GM18526 (cell line): ENCODE measurements around the gene SMIM14.

ENCODE experiments used
- POLR2A ChIP-seq: IDR thresholded peaks from 3 replicates; pipeline ENCODE4 v1.6.1; 2011; ENCODE audit not compliant: insufficient read length; ENCODE audit errors: extremely low read depth

SMIM14 gene

DNA sequence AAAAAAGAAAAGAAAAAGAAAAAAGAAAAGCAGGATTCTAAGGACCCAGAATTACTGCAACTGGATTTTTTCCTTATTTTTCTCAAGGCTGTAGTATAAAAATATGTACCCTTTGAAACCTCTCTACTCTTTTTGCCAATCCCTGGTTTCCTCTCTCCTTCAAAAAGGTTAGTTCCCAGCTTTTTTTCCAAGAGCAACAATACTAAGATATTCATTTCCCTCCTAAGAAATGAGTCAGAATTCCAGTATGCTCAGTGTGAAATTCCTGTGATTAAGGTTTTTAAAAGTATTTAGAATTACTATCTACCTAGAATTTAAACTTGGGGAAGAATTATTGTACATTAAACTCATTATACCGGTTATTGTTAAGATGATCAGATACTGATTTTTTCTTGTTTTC is 22.0 kb downstream of the SMIM14 start:
- TF ChIP-seq POLR2A, result no peak

DNA sequence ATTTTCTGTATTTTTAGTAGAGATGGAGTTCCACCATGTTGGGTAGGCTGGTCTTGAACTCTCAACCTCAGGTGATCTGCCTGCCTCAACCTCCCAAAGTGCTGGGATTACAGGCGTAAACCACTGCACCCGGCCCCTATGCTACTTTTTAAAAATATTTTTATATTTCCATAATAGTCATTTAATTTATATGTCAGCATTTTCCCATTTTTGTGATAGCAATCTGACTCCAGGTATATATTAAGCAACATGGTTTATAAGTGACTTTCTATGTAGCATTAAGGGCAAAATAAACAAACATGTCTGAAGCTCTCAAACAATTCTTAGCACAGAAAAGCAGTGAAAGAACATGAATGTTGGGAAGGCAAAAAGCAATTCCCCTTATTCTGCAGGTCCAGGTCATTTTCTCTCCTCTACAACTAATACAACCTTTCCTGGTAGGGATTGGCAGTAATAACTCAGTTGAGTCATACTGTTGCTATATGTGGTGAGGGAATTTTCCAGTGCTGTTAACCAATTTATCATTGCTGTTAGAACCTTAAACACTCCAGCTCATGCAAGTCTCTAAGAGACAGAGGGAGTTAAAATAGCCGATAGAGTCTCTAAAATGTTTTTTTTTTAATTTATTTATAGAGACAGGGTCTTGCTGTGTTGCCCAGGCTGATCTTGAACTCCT is 24.0 kb downstream of the SMIM14 start:
- TF ChIP-seq POLR2A, result no peak

DNA sequence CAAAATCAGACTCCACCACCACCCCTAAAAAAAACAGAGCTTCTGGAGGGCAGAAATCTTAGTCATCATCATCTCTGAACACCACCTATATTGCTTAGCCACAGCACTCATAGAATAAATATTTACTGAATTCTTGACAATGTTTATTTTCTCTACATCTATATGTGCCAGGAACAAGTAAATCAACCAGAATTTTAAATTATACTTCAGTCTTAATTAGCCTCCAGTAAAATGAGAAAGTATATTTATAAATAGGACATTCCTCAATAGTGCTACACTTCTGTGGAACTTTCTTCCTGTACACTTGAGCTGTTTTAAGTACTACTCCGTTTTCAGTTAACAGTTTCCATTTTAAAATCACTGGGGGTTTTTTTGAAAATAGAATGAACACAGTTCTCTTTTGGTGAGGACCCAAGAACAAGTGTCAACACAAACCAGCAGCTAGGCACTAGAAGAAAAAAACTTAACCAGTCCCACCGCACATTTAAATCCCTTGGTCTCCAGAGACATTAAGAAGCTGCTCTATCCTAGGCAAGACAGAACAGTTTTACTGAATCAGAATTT is 25.5 kb downstream of the SMIM14 start:
- TF ChIP-seq POLR2A, result no peak

DNA sequence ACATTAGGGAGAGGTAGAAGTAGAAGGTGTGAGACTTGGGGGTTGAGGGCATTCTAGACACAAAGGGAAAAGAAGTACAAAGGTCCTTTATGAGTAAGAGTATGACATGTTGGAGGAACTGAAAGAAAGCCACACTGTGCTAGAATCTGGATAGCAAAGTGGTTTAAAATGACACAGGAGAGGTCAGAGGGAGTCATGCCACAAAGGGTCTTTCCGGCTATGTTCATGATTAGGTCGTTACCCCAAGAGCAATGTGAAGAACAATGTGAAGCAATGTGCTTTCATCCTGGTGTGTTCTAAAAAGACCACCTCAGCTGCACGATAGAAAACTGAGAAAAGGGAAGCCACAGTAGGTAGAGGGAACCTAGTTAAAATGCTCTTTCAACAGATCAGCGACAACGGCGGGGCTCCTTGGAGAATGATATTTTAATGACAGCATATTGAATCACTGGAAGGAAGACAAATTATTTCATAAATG is 29.2 kb downstream of the SMIM14 start:
- no peak for TF ChIP-seq POLR2A

DNA sequence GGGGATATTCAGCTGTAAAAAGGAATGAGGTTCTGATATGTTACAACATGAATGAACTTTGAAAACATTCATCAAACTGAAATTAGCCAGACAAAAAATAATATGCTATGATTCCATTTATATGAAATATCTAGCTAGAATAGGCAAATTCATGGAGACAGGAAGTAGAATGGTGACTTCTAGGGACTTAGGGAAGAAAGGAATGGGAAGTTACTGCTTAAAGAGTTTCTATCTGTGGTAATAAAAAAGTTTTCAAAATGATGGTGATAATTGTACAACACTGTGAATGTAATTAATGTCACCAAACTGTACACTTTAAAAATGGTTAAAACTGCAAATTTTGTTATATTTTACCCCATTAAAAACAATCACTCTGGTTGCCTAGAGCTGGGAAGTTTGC is 30.2 kb downstream of the SMIM14 start:
- TF ChIP-seq POLR2A, result no peak

DNA sequence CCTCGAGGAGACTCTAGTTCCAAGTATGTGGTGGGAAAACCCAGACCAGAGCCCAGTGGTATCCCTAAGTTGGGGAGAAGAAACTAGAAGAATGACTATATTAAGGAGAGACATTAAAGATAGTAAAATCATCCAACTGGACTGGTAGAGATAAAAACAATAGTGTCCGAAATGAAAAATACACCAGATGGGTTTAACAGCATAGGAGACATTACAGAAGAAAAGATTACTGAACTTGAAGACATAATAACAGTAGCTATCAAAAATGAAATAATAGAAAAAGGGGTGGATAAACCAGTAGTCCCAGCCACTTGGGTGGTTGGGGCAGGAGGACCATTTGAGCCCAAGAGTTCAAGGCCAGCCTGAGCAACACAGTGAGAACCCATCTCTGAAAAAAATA is 31.9 kb downstream of the SMIM14 start:
- no peak for TF ChIP-seq POLR2A

DNA sequence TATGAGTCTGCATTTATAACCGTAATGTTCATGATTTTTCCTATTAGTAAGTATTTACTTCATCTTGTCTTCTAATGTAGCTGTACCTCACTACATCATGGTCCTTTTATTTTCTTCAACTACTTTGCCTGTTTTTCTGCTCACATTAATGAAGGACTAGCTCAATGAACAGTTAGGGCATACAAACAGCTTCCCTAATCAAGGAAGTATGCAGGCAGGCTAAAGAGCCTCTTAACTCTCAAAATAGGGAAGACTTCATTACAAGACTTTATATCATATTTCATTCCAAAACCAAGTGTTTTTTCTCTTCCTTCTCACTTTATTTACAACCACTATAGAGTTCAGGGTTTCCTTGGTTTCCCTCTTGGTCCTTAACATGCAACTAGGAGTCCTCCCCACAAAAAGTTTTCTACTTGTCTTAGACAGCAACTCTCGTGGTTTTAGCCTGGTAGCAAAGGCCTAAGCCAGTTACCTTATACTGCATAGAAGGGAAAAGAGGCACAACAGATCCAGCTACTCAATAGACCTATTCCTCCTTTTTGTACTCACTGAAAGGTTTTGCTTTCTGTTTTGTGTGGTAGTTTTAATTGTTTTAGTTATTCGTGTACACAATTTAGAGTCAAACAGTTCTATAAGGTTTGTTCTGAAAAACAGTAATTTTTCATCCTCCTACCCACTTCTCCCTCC is 40.8 kb downstream of the SMIM14 start:
- TF ChIP-seq POLR2A, result no peak

DNA sequence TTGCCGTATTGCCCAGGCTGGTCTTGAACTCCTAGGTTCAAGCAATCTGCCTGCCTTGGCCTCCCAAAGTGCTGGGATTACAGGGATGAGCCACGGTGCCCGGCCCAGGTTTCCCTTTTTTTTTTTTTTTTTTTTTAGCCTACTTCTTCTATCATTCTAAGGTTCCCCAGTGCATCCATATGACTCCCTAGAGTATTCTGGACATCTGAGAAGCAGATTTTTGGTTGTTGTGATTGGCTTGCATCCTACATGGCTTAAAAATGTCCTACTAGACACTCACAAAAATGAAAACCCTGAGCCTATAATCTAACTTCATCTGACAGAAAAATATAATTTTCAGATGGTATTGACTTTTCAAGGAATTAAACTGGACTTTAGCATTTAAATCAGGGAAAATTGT is 41.7 kb downstream of the SMIM14 start:
- no peak for TF ChIP-seq POLR2A

DNA sequence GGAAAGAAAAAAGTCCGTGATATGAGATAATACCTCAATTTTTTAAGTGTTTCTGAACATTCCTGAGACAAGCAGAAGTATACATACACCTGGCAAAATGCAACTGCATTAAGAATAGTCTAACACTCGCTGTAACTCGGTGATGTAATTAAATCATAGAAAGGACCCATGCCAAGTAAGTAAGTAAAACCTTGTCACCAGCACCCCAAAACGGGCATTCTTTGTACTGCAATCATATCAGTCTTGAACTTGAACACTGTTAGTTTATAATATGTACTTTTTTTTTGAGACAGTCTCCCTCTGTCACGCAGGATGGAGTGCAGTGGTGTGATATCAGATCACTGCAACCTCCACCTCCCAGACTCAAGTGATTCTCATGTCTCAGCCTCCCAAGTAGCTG is 47.4 kb downstream of the SMIM14 start:
- no peak for TF ChIP-seq POLR2A

DNA sequence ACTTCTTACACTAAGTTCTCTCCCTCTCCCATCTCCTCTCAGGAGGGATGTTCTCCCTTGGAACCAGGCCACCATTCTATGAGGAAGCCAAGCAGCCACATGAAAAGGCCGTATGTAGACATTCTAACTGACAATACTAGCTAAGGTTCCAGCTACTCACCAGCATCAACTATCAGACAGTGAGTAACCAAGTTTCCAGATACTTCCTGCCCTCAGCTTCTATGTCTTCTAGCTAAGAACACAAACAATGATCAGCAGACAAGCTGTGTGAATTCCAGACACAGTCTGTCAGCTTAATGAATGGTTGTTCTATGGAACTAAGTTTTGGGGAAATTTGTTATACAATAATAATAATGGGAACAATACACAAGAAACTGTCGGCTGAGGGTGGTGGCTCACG is 50.8 kb downstream of the SMIM14 start:
- TF ChIP-seq POLR2A, result no peak

DNA sequence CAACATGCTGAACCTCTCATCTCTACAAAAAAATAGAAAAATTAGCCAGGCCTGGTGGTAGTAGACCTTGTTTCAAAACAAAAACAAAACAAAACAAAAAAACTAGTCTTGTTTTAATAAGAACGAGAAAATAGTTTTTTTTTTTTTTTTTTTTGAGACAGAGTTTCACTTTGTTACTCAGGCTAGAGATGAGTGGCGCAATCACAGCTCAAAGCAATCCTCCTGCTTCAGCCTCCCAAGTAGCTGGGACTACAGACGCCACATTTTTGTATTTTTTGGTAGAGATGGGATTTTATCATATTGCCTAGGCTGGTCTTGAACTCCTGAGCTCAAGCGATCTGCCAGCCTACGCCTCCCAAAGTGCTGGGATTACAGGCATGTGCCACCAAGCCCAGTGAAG is 63.7 kb downstream of the SMIM14 start:
- TF ChIP-seq POLR2A, result no peak

DNA sequence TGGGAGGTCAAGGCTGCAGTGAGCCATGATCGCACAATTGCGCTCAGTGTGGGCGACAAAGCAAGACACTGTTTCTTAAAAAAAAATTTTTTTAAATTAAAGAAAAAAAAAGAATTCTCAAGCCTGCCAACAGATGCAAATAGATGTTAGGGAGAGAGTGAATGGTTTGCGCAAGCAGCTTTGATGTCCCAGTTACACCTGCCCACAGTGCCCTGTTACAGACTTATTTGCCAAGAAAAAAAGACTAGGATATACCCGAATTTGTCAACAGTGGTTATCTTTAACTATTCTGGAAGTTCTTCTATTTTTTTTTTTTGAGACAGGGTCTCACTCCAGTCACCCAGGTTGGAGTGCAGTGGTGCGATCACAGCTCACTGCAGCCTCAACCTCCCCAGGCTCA is 67.2 kb downstream of the SMIM14 start:
- no peak for TF ChIP-seq POLR2A

DNA sequence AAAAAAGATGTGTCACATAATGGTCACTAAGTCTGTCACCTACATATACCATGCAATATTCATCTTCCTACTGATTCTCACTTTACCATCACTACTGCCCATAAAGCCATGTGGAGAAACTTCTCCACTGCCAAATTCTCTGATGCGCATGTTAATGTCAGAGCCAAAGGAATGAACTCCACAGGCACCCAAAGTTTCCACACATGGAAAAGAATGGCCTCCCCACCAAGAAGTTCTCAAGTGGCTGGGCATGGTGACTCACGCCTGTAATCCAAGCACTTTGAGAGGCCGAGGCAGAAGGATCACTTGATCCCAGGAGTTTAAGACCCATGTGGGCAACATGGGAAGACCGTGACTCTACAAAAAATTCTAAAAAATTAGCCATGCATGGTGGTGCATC is 67.6 kb downstream of the SMIM14 start:
- TF ChIP-seq POLR2A, result no peak

DNA sequence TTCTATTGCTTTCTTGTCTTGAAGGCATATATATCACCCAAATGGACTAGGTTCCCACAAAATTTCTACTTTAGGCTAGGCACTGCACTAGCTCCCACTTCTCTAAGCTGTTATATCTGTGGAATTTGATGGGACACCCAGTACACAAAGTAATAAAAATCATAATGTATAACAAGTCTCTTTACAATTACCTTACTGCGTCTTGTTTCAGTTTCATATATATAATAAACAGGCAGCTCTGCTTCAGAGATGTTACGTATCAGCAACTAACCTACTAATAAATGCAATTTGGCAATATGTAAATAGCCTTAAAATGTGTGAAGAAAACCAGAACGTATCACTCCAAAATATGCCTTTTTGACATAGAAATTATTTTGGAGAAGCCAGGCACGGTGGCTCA is 69.5 kb downstream of the SMIM14 start:
- TF ChIP-seq POLR2A, result no peak

DNA sequence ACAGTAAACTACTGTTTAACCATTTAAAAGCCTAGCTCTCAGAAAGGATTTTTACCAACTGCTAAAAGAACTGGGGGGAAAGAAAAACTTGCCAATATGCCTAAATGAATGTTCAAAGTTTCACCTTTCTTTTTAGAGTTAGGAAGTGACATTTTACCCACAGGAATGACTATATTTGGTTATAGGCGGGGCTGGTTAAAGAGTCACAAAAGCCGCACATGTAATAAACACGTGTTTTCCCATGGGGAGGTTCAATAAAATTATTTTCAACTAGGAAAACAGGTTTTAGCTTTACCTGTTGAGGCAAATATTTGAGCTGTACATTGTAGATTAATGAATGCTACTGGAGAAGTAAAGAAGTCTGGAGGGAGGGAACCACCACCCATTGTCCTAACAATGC is 69.9 kb downstream of the SMIM14 start:
- TF ChIP-seq POLR2A, result no peak

DNA sequence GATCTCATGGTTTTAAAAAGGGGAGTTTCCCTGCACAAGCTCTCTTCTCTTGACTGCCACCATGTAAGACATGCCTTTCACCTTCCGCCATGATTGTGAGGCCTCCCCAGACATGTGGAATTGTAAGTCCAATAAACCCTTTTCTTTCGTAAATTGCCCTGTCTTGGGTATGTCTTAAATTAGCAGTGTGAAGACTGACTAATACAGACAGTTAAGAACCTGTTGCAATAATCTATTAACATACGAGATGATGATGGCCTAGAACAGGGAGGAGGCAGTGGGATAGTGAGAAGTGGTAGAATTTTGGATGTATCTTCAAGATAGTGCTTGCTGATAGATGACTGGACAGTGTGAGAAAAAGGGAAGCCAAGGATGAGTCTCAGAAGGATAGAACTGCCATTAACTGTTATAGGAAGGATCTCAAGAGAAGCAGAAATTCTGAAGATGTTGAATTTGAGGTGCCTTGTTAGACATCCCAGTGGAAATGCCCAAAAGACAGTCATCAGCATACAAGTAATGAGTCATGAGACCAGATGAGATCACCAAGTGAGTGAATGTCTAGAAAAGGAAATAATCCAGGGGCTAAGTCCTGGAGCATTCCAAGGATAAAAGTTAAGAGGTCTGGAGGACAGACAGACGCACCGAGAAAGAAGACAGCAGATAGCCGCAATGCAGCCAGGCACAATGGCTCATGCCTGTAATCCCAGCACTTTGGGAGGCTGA is 72.6 kb downstream of the SMIM14 start:
- TF ChIP-seq POLR2A, result no peak

DNA sequence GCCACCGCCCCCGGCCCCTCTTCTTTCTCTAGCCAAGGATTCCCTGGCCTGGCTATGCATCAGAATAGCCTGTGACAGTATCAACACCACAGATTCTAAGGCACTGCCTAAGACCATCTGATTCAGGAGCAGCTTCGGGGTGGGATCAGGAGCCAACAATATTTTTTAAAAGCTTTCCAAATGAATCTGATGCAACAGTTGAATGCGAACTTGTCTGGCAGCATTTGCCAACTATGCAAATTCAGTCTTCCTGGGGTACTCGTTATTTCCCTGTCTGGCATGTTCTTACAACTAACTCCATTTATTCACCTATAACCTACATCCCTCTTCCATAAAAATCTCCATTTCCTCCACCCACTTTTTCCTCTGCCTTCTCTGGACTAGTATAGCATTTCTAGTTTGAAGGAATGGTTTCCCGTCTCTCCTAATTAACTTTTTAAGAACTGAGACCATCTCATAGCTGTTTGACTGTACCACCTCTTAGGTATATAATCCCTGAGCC is 75.3 kb downstream of the SMIM14 start:
- TF ChIP-seq POLR2A, result no peak
